Osteoblast (primary cell): ENCODE data around the gene SNX15. TPM values are rescaled to one million over a fixed set of nuclear protein-coding genes. Genes with fewer than 3 reads are reported as not detected.
"Not testable (repeated sequence)": the region's sequence is repeated elsewhere in the genome, so short reads cannot be mapped to it uniquely, and the experiment has no call there.

Experiments used
- DNase-seq: peaks from one replicate; pipeline ENCODE4 v3.0.0; 2011; ENCODE audit warnings: low spot score, mixed read lengths; ENCODE audit not compliant: insufficient read length; ENCODE audit errors: missing footprints
- H2AFZ ChIP-seq: 2 replicates; pipeline ENCODE4 v1.6.0; 2011; ENCODE audit warnings: mild to moderate bottlenecking, low read length
- H3K27ac ChIP-seq: 2 replicates; pipeline ENCODE4 v1.5.1; 2011; ENCODE audit warnings: mild to moderate bottlenecking, low read depth, low read length, moderate library complexity
- H3K27me3 ChIP-seq: 2 replicates; pipeline ENCODE4 v1.6.0; 2012; ENCODE audit warnings: mild to moderate bottlenecking, control low read depth, inconsistent platforms, low read length, moderate library complexity; ENCODE audit not compliant: insufficient read depth
- H3K36me3 ChIP-seq: 2 replicates; pipeline ENCODE4 v1.5.1; 2011; ENCODE audit warnings: mild to moderate bottlenecking, low read length, control low read depth, moderate library complexity; ENCODE audit not compliant: insufficient read depth
- H3K4me1 ChIP-seq: 2 replicates; pipeline ENCODE4 v1.5.1; 2011; ENCODE audit warnings: mild to moderate bottlenecking, low read length, control low read depth, moderate library complexity; ENCODE audit not compliant: insufficient read depth
- H3K4me2 ChIP-seq: 2 replicates; pipeline ENCODE4 v1.6.0; 2011; ENCODE audit warnings: mild to moderate bottlenecking, low read length; ENCODE audit not compliant: insufficient read depth
- H3K4me3 ChIP-seq: fragments of 200-600 bp; sonication (generic); 3 replicates; pipeline ENCODE4 v1.5.1; 2012; ENCODE audit warnings: mild to moderate bottlenecking, low read length, inconsistent platforms; ENCODE audit not compliant: insufficient read depth
- H3K79me2 ChIP-seq: 2 replicates; pipeline ENCODE4 v1.6.0; 2012; ENCODE audit warnings: mild to moderate bottlenecking, low read length, control low read depth, inconsistent platforms; ENCODE audit not compliant: insufficient read depth
- H3K9me3 ChIP-seq: 2 replicates; pipeline ENCODE4 v1.5.1; 2011; ENCODE audit warnings: low read depth, low read length, control low read depth
- H4K20me1 ChIP-seq: 2 replicates; pipeline ENCODE4 v1.6.0; 2012; ENCODE audit warnings: mild to moderate bottlenecking, low read length, control low read depth; ENCODE audit not compliant: insufficient read depth
- total RNA-seq: library from RNA; depleted of rRNA; stranded (reverse); fragments of >200 nt; gene quantifications from 2 replicates; pipeline ENCODE4 v1.2.3, GENCODE V29; 2012
- TF ChIP-seq, protein P1 (sequence below): IDR thresholded peaks from 2 replicates; pipeline ENCODE4 v1.5.1; 2011; ENCODE audit warnings: mild to moderate bottlenecking, low read depth, low read length, moderate library complexity; ENCODE audit errors: extremely low read depth

SNX15 gene
- total RNA-seq, 1 donor, result 12.3 TPM

DNA sequence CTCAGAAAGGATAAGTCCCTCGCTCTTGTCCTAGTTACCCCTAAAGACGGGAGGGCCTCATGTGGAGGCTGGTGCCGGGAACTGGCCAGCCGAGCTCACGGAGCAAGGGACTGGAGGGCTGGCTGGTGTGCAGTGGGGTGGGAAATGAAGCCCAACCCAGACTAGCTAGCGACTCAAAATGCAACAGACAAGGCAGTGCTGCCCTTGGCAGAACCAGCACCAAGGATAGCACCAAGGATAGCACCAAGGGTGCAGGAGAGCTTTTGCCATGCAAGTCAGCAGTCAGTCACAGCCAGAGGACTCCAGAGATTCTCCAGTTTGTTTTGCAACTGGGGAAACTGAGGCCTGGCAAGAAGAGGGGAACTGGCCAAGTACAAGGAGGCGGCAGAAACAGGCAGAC lies 24.0 kb upstream of the SNX15 start:
- Histone ChIP-seq H2AFZ (no peak overlapping the region), H3K4me3 (no peak overlapping the region), H3K4me1 (peaks cover 13% of the 10 kb centered on the region), H3K79me2 (no peaks in the 10 kb centered on the region), H3K4me2 (no peak overlapping the region), H3K9me3 (no peaks in the 10 kb centered on the region), H3K27me3 (no peaks in the 10 kb centered on the region), H4K20me1 (no peaks in the 10 kb centered on the region), H3K36me3 (no peaks in the 10 kb centered on the region), H3K27ac (no peak overlapping the region)
- DNase-seq, result peak; percentile 86
- TF ChIP-seq, protein P1, sequence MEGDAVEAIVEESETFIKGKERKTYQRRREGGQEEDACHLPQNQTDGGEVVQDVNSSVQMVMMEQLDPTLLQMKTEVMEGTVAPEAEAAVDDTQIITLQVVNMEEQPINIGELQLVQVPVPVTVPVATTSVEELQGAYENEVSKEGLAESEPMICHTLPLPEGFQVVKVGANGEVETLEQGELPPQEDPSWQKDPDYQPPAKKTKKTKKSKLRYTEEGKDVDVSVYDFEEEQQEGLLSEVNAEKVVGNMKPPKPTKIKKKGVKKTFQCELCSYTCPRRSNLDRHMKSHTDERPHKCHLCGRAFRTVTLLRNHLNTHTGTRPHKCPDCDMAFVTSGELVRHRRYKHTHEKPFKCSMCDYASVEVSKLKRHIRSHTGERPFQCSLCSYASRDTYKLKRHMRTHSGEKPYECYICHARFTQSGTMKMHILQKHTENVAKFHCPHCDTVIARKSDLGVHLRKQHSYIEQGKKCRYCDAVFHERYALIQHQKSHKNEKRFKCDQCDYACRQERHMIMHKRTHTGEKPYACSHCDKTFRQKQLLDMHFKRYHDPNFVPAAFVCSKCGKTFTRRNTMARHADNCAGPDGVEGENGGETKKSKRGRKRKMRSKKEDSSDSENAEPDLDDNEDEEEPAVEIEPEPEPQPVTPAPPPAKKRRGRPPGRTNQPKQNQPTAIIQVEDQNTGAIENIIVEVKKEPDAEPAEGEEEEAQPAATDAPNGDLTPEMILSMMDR, result no peak

DNA sequence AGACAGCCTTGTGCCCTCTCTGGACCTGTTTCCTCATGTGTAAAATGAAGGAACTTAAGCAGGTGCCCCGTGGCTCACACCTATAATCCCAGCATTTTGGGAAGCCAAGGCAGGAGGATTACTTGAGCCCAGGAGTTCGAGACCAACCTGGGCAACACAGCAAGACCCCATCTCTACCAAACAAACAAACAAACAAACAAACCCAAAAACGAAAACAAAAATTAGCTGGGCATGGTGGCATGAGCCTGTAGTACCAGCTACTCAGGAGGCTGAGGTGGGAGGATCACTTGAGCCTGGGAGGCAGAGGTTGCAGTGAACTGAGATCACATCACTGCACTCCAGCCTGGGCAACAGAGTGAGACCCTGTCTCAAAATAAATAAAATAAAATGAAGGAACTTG lies 23.3 kb upstream of the SNX15 start:
- DNase-seq, H3K36me3 ChIP-seq, H3K9me3 ChIP-seq, H4K20me1 ChIP-seq, H3K27ac ChIP-seq, H3K27me3 ChIP-seq, H3K4me3 ChIP-seq, H3K4me2 ChIP-seq, H2AFZ ChIP-seq, H3K79me2 ChIP-seq: not testable (repeated sequence)
- peaks cover 13% of the 10 kb centered on the region for H3K4me1 ChIP-seq

DNA sequence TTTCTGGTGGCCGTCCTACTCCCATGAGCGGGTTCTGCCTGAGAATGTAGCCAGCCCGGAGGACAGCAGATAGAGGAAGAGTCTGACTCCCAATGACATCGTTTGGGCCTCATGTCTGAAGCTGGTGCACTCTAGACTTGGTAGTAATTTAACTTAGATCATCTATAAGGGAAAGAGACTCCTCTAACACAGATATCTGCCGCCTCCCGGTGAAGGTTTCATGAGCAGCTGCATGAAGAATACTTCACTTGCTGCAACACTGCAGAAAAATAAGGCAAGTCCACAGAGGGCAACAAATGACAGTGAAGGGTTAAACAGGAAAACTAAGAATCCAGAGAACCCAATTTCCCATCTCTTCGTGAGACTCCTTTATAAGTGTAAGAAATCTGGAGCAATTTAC lies 19.2 kb upstream of the SNX15 start:
- no peaks in the 10 kb centered on the region for H4K20me1 ChIP-seq
- H3K27ac ChIP-seq, result peak overlapping the region; percentile 80
- no peak overlapping the region for H3K4me2 ChIP-seq
- H2AFZ ChIP-seq, result peak overlapping the region; percentile 60
- TF ChIP-seq, protein P1, result no peak
- no peaks in the 10 kb centered on the region for H3K36me3 ChIP-seq
- no peaks in the 10 kb centered on the region for H3K79me2 ChIP-seq
- H3K9me3 ChIP-seq, result no peaks in the 10 kb centered on the region
- H3K4me3 ChIP-seq, result no peak overlapping the region
- no peak for DNase-seq
- no peaks in the 10 kb centered on the region for H3K27me3 ChIP-seq
- H3K4me1 ChIP-seq, result peaks cover 13% of the 10 kb centered on the region

DNA sequence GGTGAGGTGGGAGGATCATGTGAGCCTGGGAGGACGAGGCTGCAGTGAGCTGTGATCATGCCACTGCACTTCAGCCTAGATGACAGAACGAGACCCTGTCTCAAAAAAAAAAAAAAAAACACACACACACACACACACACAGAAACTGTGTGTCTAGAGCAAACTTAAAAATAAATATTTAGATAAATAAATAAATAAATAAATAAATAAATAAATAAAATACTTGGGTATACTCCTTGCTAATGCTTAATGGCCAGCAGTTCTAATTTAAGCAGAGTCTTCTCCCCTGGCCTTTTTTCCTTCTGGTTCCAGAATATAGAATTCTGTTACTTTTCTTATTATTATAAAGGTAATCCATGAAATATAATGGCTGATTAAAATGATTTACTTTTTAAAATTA lies 18.4 kb upstream of the SNX15 start:
- H3K27me3 ChIP-seq, result no peaks in the 10 kb centered on the region
- no peak overlapping the region for H2AFZ ChIP-seq
- no peaks in the 10 kb centered on the region for H3K9me3 ChIP-seq
- no peak overlapping the region for H3K27ac ChIP-seq
- no peak overlapping the region for H3K4me3 ChIP-seq
- H3K4me1 ChIP-seq, result peaks cover 21% of the 10 kb centered on the region
- no peaks in the 10 kb centered on the region for H4K20me1 ChIP-seq
- no peak for DNase-seq
- no peak overlapping the region for H3K4me2 ChIP-seq
- H3K79me2 ChIP-seq, result no peaks in the 10 kb centered on the region
- TF ChIP-seq, protein P1, result no peak
- H3K36me3 ChIP-seq, result no peaks in the 10 kb centered on the region
